D721Med (cell line): ENCODE results near the gene TM4SF20.

ENCODE experiments used
- DNase-seq: peaks from one replicate; pipeline ENCODE4 v3.0.0; 2011; ENCODE audit warnings: low spot score; ENCODE audit not compliant: insufficient read length
- FAIRE-seq: peaks from 2 replicates; lab custom pipeline; 2011; peaks lifted over from hg19 to GRCh38; lab: Jason Lieb, UNC
- TF ChIP-seq, protein P1 (sequence below): IDR thresholded peaks from 2 replicates; pipeline ENCODE4 v1.5.1; 2012; ENCODE audit warnings: mild to moderate bottlenecking, control low read depth; ENCODE audit not compliant: insufficient read depth; ENCODE audit errors: missing control alignments

Gene TM4SF20

GRCh38 chr2:227324995-227325838, 53.9 kb downstream of the TM4SF20 start, which contains the start of gene MFF:
MFF (plus strand) TSS chr2:227325251; CDS start chr2:227330666, 5,415 bp downstream.
- no peak for FAIRE-seq
- TF ChIP-seq, protein P1, sequence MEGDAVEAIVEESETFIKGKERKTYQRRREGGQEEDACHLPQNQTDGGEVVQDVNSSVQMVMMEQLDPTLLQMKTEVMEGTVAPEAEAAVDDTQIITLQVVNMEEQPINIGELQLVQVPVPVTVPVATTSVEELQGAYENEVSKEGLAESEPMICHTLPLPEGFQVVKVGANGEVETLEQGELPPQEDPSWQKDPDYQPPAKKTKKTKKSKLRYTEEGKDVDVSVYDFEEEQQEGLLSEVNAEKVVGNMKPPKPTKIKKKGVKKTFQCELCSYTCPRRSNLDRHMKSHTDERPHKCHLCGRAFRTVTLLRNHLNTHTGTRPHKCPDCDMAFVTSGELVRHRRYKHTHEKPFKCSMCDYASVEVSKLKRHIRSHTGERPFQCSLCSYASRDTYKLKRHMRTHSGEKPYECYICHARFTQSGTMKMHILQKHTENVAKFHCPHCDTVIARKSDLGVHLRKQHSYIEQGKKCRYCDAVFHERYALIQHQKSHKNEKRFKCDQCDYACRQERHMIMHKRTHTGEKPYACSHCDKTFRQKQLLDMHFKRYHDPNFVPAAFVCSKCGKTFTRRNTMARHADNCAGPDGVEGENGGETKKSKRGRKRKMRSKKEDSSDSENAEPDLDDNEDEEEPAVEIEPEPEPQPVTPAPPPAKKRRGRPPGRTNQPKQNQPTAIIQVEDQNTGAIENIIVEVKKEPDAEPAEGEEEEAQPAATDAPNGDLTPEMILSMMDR: no peak
- peak; percentile 69 for DNase-seq

GRCh38 chr2:227324642-227324994, 54.5 kb downstream of the TM4SF20 start:
- TF ChIP-seq, protein P1: no peak
- FAIRE-seq (no peak), DNase-seq (no peak)

GRCh38 chr2:227323818-227324217, 55.3 kb downstream of the TM4SF20 start:
- TF ChIP-seq, protein P1: no peak
- FAIRE-seq (no peak), DNase-seq (no peak)

- no peak for DNase-seq
- no peak for FAIRE-seq
- TF ChIP-seq, protein P1: no peak
These were observed 56.4 kb downstream of the TM4SF20 start for GRCh38 chr2:227322530-227323205.

DNA sequence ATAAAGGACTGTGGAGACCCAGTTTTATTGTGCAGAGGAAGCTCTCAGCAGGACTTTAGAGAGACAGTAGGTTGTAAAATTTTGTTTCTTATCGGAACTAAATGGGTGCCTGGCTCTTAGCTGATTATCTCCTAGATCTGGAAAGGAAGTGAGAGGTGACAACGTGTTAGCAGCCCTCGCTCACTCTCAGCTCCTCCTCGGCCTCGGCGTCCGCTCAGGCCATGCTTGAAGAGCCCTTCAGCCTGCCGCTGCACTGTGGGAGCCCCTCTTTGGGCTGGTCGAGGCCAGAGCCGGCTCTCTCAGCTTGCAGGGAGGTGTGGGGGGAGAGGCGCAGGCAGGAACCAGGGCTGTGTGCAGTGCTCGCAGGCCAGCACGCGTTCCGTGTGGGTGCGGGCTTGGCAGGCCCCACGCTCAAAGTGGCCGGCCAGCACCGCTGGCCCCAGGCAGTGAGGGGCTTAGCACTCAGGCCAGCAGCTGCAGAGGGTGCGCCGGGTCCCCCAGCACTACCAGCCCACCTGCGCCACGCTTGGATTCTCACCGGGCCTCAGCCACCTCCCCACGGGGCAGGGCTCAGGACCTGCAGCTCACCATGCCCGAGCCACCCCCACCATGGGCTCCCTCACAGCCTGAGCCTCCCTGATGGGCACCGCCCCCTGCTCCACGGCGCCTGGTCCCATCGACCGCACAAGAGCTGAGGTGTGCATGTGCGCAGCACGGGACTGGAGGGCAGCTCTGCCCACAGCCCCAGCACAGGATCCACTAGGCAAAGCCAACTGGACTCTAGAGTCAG, 58.6 kb downstream of the TM4SF20 start:
- FAIRE-seq: no peak
- TF ChIP-seq, protein P1: no peak
- DNase-seq: no peak

DNA sequence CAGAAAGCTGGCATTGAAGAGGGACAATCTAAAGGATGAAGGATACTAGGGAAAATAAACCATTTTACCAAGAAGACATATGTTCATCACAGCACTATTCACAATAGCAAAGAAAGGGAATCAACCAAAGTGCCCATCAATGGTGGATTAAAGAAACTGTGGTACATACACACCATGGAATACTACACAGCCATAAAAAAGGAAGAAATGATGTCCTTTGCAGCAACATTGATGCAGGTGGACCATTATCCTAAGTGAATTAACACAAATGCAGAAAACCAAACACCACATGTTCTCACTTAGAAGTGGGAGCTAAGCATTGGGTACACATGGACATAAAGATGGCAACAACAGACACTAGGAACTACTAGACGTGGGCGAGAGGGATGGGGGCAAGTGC, 61.3 kb downstream of the TM4SF20 start:
- FAIRE-seq: no peak
- TF ChIP-seq, protein P1: no peak
- DNase-seq: no peak
